ENCODE measurements around the gene TIAM2. TPM values are rescaled to one million over a fixed set of nuclear protein-coding genes. Genes with fewer than 3 reads are reported as not detected.

Gene TIAM2
- total RNA-seq, 2 donors from 2014 or later = 9.3 to 10.3 TPM

GRCh38 chr6:154969796-154970195, 25.3 kb upstream of the TIAM2 start:
- no peaks in the 10 kb centered on the region for H3K9me3 ChIP-seq
- H3K4me1 ChIP-seq = no peaks in the 10 kb centered on the region
- H3K27ac ChIP-seq = no peak overlapping the region
- no peaks in the 10 kb centered on the region for H3K36me3 ChIP-seq
- no peak overlapping the region for H3K4me3 ChIP-seq
- TF ChIP-seq CTCF (IDR thresholded peaks at IDR 0.05) = no peak
- H3K27me3 ChIP-seq = no peaks in the 10 kb centered on the region
- DNase-seq (ENCODE audit: low spot score) = no peak

- no peak for TF ChIP-seq CTCF (IDR thresholded peaks at IDR 0.05)
- H3K9me3 ChIP-seq = no peaks in the 10 kb centered on the region
- no peaks in the 10 kb centered on the region for H3K4me1 ChIP-seq
- no peaks in the 10 kb centered on the region for H3K36me3 ChIP-seq
- no peak overlapping the region for H3K4me3 ChIP-seq
- no peak overlapping the region for H3K27ac ChIP-seq
- H3K27me3 ChIP-seq = no peaks in the 10 kb centered on the region
- no peak for DNase-seq (ENCODE audit: low spot score)
Observed at GRCh38 chr6:154974485-154975149, 20.5 kb upstream of the TIAM2 start.

GRCh38 chr6:154977588-154977987, 17.5 kb upstream of the TIAM2 start:
- TF ChIP-seq CTCF (IDR thresholded peaks at IDR 0.05) = no peak
- no peak for DNase-seq (ENCODE audit: low spot score)

GRCh38 chr6:154980273-154981078, 14.6 kb upstream of the TIAM2 start:
- no peaks in the 10 kb centered on the region for H3K27me3 ChIP-seq
- H3K4me1 ChIP-seq = no peaks in the 10 kb centered on the region
- no peak for TF ChIP-seq CTCF (IDR thresholded peaks at IDR 0.05)
- no peaks in the 10 kb centered on the region for H3K9me3 ChIP-seq
- no peak for DNase-seq (ENCODE audit: low spot score)
- H3K4me3 ChIP-seq = no peak overlapping the region
- no peak overlapping the region for H3K27ac ChIP-seq
- no peaks in the 10 kb centered on the region for H3K36me3 ChIP-seq

More at GRCh38 chr6:154977588-154977987, 17.5 kb upstream of the TIAM2 start:
- Histone ChIP-seq H3K9me3 (no peaks in the 10 kb centered on the region), H3K4me1 (no peaks in the 10 kb centered on the region), H3K4me3 (no peak overlapping the region), H3K27ac (no peak overlapping the region), H3K36me3 (no peaks in the 10 kb centered on the region), H3K27me3 (no peaks in the 10 kb centered on the region)

- Histone ChIP-seq H3K27me3 (no peaks in the 10 kb centered on the region), H3K4me3 (no peak overlapping the region), H3K36me3 (no peaks in the 10 kb centered on the region), H3K27ac (no peak overlapping the region), H3K9me3 (no peaks in the 10 kb centered on the region), H3K4me1 (no peaks in the 10 kb centered on the region)
- no peak for TF ChIP-seq CTCF (IDR thresholded peaks at IDR 0.05)
- DNase-seq (ENCODE audit: low spot score) = no peak
Observed at GRCh38 chr6:154981079-154981870, 13.8 kb upstream of the TIAM2 start.

Measured in right atrium auricular region (tissue), 2 donors.